Measurements from ENCODE around the gene TRIO.
"Not testable (repeated sequence)": the region's sequence is repeated elsewhere in the genome, so short reads cannot be mapped to it uniquely, and the experiment has no call there.

Gene TRIO

GRCh38 chr5:14188778-14189177 lies 45.6 kb downstream of the TRIO start:
- no peak for DNase-seq

DNA sequence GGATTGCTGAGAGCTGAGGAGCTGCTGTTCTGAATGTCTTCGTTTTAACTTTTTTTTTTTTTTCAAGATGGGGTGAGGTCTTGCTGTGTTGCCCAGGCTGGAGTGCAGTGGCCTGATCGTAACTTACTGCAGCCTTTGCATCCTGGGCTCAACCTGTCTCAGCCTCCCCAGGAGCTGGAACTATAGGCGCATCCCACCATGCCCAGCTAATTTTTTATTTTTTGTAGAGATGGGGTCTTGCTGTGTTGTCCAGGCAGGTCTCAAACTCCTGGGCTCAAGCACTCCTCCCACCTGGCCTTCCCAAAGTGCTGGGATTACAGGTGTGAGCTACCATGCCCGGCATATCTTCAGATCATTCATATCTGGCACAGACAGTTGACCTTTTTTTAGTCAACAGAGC lies 46.5 kb downstream of the TRIO start:
- no peak for DNase-seq

DNA sequence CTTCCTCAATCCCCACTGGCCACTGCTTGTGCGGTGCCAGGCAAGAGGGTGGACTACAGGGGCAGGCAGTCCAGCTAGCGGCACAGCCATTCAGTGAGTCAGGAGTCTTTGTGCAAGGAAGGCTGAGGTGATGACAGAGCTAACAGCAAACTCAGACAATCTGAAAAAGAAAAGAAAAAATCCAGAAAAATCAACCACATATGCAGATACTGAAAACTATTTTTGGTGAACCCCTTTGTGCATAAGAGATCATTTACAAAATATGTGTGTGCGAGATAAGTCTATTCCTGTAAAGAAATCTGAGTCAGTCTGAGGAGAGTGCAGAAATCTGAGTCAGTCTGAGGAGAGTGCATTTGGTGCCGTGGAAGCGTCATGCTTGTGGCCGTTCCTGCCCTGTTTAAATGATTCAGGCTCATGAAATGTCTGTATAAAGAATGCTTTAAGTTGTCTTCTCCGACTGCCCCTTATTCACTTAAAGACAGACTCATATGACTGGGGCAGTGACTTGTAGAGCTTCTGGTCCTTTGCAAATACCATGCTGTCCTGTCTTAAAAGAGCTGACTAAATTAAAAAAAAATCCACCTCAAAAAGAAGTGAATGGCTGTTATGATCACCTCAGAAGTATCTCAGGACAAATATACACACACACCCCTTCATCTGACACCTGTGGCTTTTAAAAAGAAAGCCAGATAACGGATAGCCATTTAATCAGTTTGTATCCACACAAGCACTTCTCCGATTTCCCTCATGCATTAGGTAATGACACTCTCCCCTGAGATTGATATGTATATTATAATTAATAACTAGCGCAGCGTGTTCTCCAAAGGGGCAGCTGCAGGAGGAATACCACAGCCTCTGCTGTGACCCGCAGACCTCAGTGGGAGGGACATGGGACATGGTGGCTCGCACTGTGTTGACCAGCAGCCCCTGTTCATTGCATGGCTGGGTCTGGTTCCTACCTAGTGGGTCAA lies 47.3 kb downstream of the TRIO start:
- DNase-seq = peak; percentile 74

GRCh38 chr5:14191325-14191724 lies 48.2 kb downstream of the TRIO start:
- DNase-seq = no peak

DNA sequence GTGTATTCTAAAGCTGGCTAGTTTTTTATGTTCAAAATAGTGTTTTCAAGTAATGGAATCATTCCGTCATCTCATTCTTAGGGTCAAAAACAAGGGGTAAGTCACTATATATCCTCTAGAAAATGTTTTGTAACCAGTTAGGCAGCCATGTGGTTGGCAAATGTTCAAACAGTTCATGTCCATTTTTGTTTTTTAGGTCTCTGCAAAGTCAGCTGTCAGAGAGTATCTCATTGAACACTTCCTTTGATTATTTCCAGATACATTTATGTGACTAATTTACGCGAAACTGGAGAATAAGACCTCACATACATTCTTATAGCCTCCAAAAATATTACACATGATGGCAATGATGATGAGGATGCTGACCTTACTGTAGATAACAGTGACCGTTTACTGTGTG lies 50.4 kb downstream of the TRIO start:
- no peak for DNase-seq

GRCh38 chr5:14195588-14195987 lies 52.4 kb downstream of the TRIO start:
- no peak for DNase-seq

DNA sequence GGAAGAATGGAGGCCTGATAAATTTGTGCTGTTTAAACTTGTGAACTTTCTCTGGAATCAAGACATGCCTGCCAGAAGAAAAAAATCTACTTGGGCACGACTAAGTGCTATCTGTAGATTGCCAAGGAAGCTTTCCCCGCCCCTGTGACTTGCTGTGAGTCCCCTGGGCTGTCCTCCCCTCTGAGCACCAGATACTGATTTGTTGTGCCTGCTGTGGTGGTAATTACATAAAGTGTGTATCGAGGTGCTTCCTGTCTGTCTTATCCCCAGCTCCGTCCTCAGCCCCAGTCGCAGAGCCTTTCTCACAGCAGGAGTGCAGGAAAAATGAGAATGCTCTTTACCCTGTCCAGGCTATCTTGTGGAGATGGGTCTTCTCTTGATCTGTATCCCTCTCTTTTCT lies 53.9 kb downstream of the TRIO start:
- DNase-seq = no peak

DNA sequence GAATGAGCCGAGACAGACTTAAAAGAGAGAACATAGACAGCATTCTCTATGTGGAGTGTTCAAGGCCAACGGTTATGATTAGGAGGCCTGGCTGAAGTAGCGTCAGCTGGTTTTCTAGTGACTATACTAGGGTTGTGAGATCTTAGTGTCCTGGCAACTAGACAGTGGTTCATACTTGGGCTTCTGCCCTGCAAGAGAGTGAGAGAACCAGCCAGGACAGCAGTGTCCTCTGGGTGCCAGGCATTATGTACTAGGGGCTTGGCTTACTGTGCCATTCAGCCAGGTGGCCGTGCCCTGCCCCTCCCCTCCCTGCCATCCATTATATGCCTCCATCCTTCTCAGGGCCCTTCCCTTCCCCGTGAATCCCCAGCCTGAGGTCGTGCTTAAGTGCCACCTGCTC lies 56.8 kb downstream of the TRIO start:
- peak; percentile 96 for DNase-seq

GRCh38 chr5:14200312-14200990 lies 57.3 kb downstream of the TRIO start:
- no peak for DNase-seq

DNA sequence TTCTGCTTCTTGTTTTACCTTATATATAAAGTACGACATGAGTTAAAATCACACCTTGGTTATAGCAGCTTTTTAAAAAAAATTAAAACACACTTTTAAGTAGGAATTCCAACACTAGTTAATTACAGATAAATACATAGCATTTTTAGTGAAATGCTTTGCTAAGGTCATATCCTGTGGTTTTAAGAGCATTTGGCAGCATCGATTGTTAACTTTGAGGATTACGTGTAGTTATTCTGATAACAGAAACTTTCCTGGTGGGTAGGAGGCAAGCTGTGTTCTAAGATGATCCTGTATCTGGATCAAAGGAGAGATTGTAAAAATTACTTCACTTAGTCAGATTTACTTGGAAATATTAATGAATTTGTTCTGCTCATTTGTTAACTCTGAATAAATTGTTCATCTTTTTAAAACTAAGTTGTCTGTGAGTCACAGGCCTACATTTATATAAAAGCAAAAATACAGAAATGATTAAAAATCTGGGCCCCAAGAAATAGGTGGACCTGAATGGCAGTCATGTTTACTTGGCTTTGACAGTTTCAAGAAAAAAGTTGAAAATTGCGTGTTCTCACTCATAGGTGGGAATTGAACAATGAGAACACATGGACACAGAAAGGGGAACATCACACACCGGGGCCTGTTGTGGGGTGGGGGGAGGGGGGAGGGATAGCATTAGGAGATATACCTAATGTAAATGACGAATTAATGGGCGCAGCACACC lies 58.3 kb downstream of the TRIO start:
- DNase-seq = no peak

DNA sequence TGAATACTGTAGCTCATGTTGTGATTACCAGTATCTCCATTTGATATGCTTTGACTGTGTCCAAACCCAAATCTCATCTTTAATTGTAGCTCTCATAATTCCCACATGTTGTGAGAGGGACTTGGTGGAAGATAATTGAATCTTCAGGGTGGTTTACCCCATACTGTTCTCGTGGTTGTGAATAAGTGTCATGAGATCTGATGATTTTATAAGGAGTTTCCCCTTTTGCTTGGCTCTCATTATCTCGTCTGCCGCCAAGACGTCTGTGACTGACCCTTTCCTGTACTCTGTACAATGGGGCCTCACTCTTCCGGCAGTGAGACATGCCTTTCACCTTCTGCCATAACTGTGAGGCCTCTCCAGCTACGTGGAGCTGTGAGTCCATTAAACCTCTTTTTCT lies 59.3 kb downstream of the TRIO start:
- DNase-seq = no peak

DNA sequence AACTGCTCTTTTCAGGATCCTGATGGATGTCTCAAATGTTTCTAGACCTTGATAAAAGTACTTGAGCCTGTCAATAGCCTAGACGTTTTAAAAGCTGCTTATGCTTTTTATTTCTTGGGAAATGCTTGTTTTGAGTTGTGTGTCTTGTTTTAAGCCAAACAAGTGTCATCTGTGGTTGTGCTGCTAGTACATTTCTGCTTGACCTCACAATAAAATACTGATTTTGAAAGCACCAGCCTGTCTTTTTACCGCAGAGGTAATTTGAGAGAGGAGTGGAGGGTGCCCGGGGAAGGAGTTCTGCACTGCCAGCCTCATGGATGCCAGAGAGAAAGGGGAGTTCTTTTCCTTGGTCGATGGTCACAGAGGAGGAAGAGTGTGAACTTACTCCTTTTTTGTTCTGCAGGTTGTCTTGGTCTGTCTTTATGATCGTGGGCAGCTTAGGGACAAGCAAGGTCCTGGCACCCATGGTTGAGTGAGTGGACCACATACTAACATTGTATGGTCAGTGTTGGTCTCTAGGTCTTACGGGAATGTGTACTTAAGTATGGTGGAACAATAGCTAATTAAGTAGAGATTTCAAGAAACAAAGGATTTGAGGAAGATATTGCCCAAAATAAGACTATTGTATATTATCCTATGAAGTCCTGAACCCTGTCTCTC lies 61.0 kb downstream of the TRIO start:
- DNase-seq = no peak

DNA sequence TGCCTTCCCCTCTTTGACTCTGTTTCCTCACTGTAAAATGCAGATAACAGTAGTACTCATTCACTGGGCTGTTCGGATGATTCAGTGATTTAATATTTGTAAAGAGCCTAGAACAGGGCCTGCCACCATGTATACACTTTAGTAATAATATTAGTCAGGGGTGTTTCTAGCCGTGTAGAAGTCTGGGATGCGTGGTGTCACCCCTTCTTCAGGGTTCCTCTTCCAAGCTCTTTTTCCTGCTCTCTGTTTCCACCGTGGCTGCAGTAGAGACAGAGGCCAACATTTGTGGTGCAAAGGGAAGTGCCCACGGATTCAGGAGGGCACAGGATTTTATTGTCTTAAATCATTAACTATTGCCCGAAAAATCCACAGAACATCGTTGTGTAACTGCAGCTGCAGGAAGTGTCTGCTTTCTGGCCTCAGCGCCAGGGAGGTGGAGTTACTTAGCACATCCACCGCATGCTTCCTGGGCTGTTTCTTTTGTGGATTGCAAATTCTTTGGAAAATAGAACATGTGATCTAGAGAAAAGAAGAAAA lies 61.7 kb downstream of the TRIO start:
- peak; percentile 78 for DNase-seq

DNA sequence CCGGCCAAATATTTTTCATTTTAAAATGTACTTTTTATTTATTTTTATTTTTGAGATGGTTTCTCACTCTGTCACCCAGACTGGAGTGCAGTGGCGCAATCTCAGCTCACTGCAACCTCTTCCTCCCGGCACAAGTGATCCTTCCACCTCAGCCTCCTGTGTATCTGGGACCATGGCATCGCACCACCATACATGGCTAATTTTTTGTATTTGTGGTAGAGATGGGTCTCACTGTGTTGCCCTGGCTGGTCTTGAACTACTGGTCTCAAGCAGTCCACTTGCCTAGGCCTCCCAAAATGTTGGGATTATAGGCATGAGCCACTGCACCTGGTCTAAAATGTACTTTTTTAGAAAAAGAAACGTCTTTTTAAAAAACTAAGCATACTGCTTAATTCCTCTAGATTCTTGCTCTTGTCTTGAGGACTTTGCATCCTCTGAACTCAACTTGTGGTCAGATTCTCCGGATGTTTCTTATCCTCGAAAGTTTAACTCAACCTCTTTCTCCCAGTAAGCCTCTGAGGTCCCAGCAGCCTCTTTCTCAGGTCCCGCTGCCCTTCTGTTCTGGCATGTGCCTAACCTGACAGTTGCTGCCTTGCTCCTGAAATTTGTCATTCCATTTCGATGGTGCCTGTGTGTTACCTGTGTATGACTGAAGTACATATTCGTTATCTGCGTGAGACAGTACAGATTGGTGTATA lies 63.0 kb downstream of the TRIO start:
- no peak for DNase-seq

- DNase-seq = not testable (repeated sequence)
Observed at GRCh38 chr5:14207428-14207827, 64.3 kb downstream of the TRIO start.

GRCh38 chr5:14208071-14209021 lies 65.2 kb downstream of the TRIO start:
- peak; percentile 59 for DNase-seq

GRCh38 chr5:14209222-14209822 lies 66.2 kb downstream of the TRIO start:
- no peak for DNase-seq

GRCh38 chr5:14209836-14210235 lies 66.7 kb downstream of the TRIO start:
- no peak for DNase-seq

- no peak for DNase-seq
Observed at GRCh38 chr5:14210729-14211128, 67.6 kb downstream of the TRIO start.
